PFSK-1 (cell line): ENCODE data around the gene PCA3.

Source experiments
- FOXP2 ChIP-seq: optimal IDR thresholded peaks from 2 replicates; pipeline ENCODE3; 2011; ENCODE audit warnings: borderline replicate concordance, control low read depth, inconsistent platforms; ENCODE audit not compliant: insufficient read depth; ENCODE audit errors: extremely low read length, extremely low read depth
- POLR2AphosphoS5 ChIP-seq: IDR thresholded peaks from 2 replicates; pipeline ENCODE4 v1.6.1; 2012; ENCODE audit warnings: low read depth, mild to moderate bottlenecking, control low read depth, low read length, moderate library complexity
- REST ChIP-seq, 2 experiments: IDR thresholded peaks; 2 replicates each; pipeline versions ENCODE4 v1.6.1 to v1.8.0; 2011 to 2012; ENCODE audit warnings: low read depth in 2 of 2, low read length in 2 of 2, control low read depth in 1 of 2, inconsistent platforms in 1 of 2, mild to moderate bottlenecking in 1 of 2, moderate library complexity in 1 of 2; ENCODE audit not compliant: insufficient read depth in 1 of 2
- SIN3A ChIP-seq: IDR thresholded peaks from 2 replicates; pipeline ENCODE4 v1.6.1; 2012; ENCODE audit warnings: mild to moderate bottlenecking, low read length, moderate library complexity, borderline replicate concordance; ENCODE audit not compliant: insufficient read depth
- TAF1 ChIP-seq: IDR thresholded peaks from 2 replicates; pipeline ENCODE4 v1.6.1; 2012; ENCODE audit warnings: low read length, control low read depth, borderline replicate concordance; ENCODE audit not compliant: insufficient read depth

Gene PCA3

DNA sequence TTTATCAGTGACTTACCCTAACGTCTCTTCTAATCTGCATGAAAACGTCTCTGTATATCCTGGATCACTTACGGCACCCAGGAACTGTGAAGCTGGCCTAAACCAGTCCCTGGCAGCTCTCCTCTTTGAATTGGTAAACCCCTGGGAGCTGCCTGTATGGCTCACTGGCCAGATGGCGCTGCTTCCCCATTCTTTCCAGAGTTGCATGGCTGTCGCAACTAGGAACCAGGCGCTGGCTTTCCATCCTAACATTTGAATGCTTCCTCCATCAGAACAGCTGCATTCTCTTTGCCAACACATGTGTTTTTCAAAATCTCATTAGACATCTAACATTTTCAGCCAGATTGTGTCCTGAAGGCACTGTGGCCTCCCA is 8.0 kb upstream of the PCA3 start:
- TF ChIP-seq POLR2AphosphoS5 (no peak), FOXP2 (no peak), REST (IDR thresholded peaks at IDR 0.05; ENCODE audit: insufficient read depth in 1 of 2, low read depth in 2 of 2, low read length in 2 of 2) (no peak), SIN3A (no peak), TAF1 (no peak)

DNA sequence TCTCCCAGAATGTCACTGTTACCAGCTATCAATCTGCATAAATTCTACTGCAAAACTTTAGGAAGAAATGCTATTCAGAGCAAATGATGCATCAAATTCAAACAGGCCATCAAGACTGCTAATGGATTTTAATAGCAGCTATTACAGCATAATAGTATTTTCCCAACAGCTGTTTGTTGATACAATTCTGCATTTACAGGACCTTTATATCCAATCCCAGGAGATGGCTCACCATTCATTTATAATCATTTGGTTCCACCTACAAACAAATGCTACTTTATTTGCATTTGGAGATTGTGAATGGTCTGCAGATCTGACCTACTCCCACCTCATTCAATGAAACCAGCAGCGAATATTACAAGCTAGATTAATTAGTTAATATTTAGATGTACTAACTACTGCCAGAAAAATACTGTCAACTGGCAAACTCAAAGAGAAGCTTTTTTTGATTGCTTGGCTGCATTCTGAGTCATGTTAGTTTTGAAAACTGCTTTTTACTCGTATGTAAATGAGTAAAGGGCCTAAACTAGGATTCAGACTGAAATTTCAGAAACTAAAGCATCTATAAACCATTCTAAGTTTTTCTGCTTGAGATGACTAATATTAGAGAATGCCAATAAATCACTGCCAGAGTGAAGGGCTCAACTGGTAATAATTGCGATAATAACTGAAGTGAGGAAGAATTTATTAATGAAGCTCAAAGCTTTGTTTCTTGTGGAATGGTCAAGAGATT is 7.1 kb upstream of the PCA3 start:
- TF ChIP-seq REST (IDR thresholded peaks at IDR 0.05; ENCODE audit: insufficient read depth in 1 of 2, low read depth in 2 of 2, low read length in 2 of 2) (no peak), POLR2AphosphoS5 (no peak), TAF1 (no peak), FOXP2 (no peak), SIN3A (no peak)

- TF ChIP-seq SIN3A = no peak
- no peak for TF ChIP-seq TAF1
- no peak for TF ChIP-seq FOXP2
- no peak for TF ChIP-seq REST (IDR thresholded peaks at IDR 0.05; ENCODE audit: insufficient read depth in 1 of 2, low read depth in 2 of 2, low read length in 2 of 2)
- TF ChIP-seq POLR2AphosphoS5 = no peak
Observed at GRCh38 chr9:76758476-76758875, 5.8 kb upstream of the PCA3 start.

GRCh38 chr9:76759732-76760131 is 4.5 kb upstream of the PCA3 start:
- no peak for TF ChIP-seq REST (IDR thresholded peaks at IDR 0.05; ENCODE audit: insufficient read depth in 1 of 2, low read depth in 2 of 2, low read length in 2 of 2)
- no peak for TF ChIP-seq POLR2AphosphoS5
- TF ChIP-seq FOXP2 = no peak
- TF ChIP-seq SIN3A = no peak
- TF ChIP-seq TAF1 = no peak

DNA sequence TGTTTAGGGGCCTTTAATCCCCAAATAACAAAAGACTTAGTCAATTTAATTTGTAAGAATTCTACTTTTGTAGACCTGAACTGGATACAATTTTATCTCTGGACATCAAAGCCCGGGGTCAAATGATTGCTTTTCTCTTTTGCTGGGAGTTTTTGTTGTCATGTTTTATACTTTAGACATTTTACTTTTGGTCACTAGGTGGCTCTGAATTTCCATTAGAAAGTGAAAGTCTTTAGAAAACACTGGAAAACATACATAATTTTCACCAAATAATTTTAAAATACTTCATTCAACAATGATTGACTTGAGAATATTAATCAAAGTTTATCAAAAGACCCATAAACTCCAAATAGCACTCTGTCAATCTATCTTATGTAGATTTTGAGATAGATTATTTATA is 2.8 kb upstream of the PCA3 start:
- TF ChIP-seq TAF1 = no peak
- TF ChIP-seq POLR2AphosphoS5 = no peak
- no peak for TF ChIP-seq REST (IDR thresholded peaks at IDR 0.05; ENCODE audit: insufficient read depth in 1 of 2, low read depth in 2 of 2, low read length in 2 of 2)
- no peak for TF ChIP-seq SIN3A
- TF ChIP-seq FOXP2 = no peak
